WTC11 (cell line): ENCODE measurements around the gene RASA2. TPM values are rescaled to one million over a fixed set of nuclear protein-coding genes. Genes with fewer than 3 reads are reported as not detected.

Experiments
- ATAC-seq: fragments of 200-7000 bp; cut with Tn5 transposase; 2 replicates; pipeline ENCODE4 v1.10.0; 2021; ENCODE audit warnings: mild to moderate bottlenecking, moderate library complexity
- CTCF ChIA-PET: fragments of 300-600 bp; sonication (Branson Sonifier 250); formaldehyde crosslinking; loops from one replicate; lab custom pipeline; 2021; ENCODE audit warnings: antibody characterized with exemption; lab: Charles Lee
- POLR2A ChIA-PET: fragments of 350-600 bp; sonication (Branson Sonifier 250); formaldehyde crosslinking; loops from one replicate; lab custom pipeline; 2021; ENCODE audit warnings: antibody characterized with exemption; lab: Charles Lee
- DNase-seq: peaks from one replicate; pipeline ENCODE4 v3.0.0; 2021; ENCODE audit warnings: low spot score
- H3K27ac Mint-ChIP-seq: 2 replicates; pipeline ENCODE4 v1.8.0; 2021; ENCODE audit warnings: mixed read lengths
- H3K27me3 Mint-ChIP-seq: 2 replicates; pipeline ENCODE4 v1.8.0; 2021; ENCODE audit warnings: low read depth, mild to moderate bottlenecking, moderate library complexity, mixed read lengths
- H3K36me3 Mint-ChIP-seq: 2 replicates; pipeline ENCODE4 v1.8.0; 2021; ENCODE audit warnings: mixed read lengths
- H3K4me1 Mint-ChIP-seq: 2 replicates; pipeline ENCODE4 v1.8.0; 2022; ENCODE audit warnings: mixed read lengths
- H3K4me3 Mint-ChIP-seq: 2 replicates; pipeline ENCODE4 v1.8.0; 2021; ENCODE audit warnings: mild to moderate bottlenecking, moderate library complexity, mixed read lengths
- H3K9me3 Mint-ChIP-seq: 2 replicates; pipeline ENCODE4 v1.8.0; 2021; ENCODE audit warnings: mixed read lengths
- EMX1 ChIP-seq: fragments of 250-450 bp; sonication (Bioruptor Pico); IDR thresholded peaks from 2 replicates; pipeline ENCODE4 v1.8.0; 2021; ENCODE audit warnings: mild to moderate bottlenecking
- ESRRA ChIP-seq: sonication (generic); formaldehyde crosslinking; IDR thresholded peaks from 2 replicates; pipeline ENCODE4 v1.8.1; 2022; ENCODE audit warnings: mild to moderate bottlenecking, missing genetic modification reagents, borderline replicate concordance
- FOXP1 ChIP-seq: sonication (generic); formaldehyde crosslinking; IDR thresholded peaks from 2 replicates; pipeline ENCODE4 v1.8.0; 2022; ENCODE audit warnings: missing genetic modification reagents, mild to moderate bottlenecking, moderate library complexity, borderline replicate concordance
- GTF2I ChIP-seq: fragments of 250-450 bp; sonication (Bioruptor Pico); conservative IDR thresholded peaks from 2 replicates; pipeline ENCODE4 v1.4.0; 2021; ENCODE audit warnings: mild to moderate bottlenecking
- IRF2 ChIP-seq: sonication (generic); formaldehyde crosslinking; IDR thresholded peaks from 2 replicates; pipeline ENCODE4 v1.8.0; 2022; ENCODE audit warnings: low read depth, missing genetic modification reagents, borderline replicate concordance
- MYBL2 ChIP-seq: sonication (generic); formaldehyde crosslinking; IDR thresholded peaks from 2 replicates; pipeline ENCODE4 v1.8.1; 2023; ENCODE audit warnings: mild to moderate bottlenecking, moderate library complexity, missing genetic modification reagents
- NFE2L1 ChIP-seq: sonication (generic); formaldehyde crosslinking; IDR thresholded peaks from 2 replicates; pipeline ENCODE4 v1.8.1; 2023; ENCODE audit warnings: missing genetic modification reagents
- NR1H2 ChIP-seq: sonication (generic); formaldehyde crosslinking; IDR thresholded peaks from 2 replicates; pipeline ENCODE4 v1.9.0; 2021; ENCODE audit warnings: mild to moderate bottlenecking, moderate library complexity, missing genetic modification reagents
- PRRX2 ChIP-seq: fragments of 250-450 bp; sonication (Bioruptor Pico); IDR thresholded peaks from 2 replicates; pipeline ENCODE4 v1.8.0; 2021; ENCODE audit warnings: mild to moderate bottlenecking
- RORB ChIP-seq: fragments of 250-450 bp; sonication (Bioruptor Pico); IDR thresholded peaks from 2 replicates; pipeline ENCODE4 v1.9.0; 2021; ENCODE audit warnings: mild to moderate bottlenecking
- TCF7 ChIP-seq: sonication (generic); formaldehyde crosslinking; IDR thresholded peaks from 2 replicates; pipeline ENCODE4 v1.8.0; 2022; ENCODE audit warnings: mild to moderate bottlenecking, low read depth, missing genetic modification reagents, moderate library complexity
- ZBTB21 ChIP-seq: sonication (generic); formaldehyde crosslinking; IDR thresholded peaks from 2 replicates; pipeline ENCODE4 v1.8.1; 2023; ENCODE audit warnings: mild to moderate bottlenecking, missing genetic modification reagents, borderline replicate concordance
- ZNF121 ChIP-seq: sonication (generic); formaldehyde crosslinking; IDR thresholded peaks from 2 replicates; pipeline ENCODE4 v1.8.0; 2023; ENCODE audit warnings: missing genetic modification reagents
- ZNF396 ChIP-seq: fragments of 250-450 bp; sonication (Bioruptor Pico); IDR thresholded peaks from 2 replicates; pipeline ENCODE4 v1.8.0; 2021; ENCODE audit warnings: mild to moderate bottlenecking, moderate library complexity, borderline replicate concordance
- ZNF416 ChIP-seq: fragments of 250-450 bp; sonication (Bioruptor Pico); IDR thresholded peaks from 2 replicates; pipeline ENCODE4 v1.9.0; 2021; ENCODE audit warnings: mild to moderate bottlenecking, inconsistent platforms
- total RNA-seq: library from RNA; stranded (reverse); gene quantifications from 3 replicates; pipeline ENCODE4 v1.2.3, GENCODE V29; 2021
- TF ChIP-seq, protein P1 (sequence below): sonication (generic); formaldehyde crosslinking; IDR thresholded peaks from 2 replicates; pipeline ENCODE4 v1.8.1; 2023; ENCODE audit warnings: mild to moderate bottlenecking, missing genetic modification reagents
- TF ChIP-seq, protein P2 (sequence below): fragments of 250-450 bp; sonication (Bioruptor Pico); IDR thresholded peaks from 2 replicates; pipeline ENCODE4 v1.9.0; 2021; ENCODE audit warnings: mild to moderate bottlenecking
- TF ChIP-seq, protein P3 (sequence below): sonication (generic); formaldehyde crosslinking; IDR thresholded peaks from 2 replicates; pipeline ENCODE4 v1.8.1; 2022; ENCODE audit warnings: missing genetic modification reagents, borderline replicate concordance
- TF ChIP-seq, protein P4 (sequence below): sonication (generic); formaldehyde crosslinking; IDR thresholded peaks from 2 replicates; pipeline ENCODE4 v1.8.0; 2022; ENCODE audit warnings: mild to moderate bottlenecking, missing genetic modification reagents
- TF ChIP-seq, protein P5 (sequence below): sonication (generic); formaldehyde crosslinking; conservative IDR thresholded peaks from 2 replicates; pipeline ENCODE4 v1.8.1; 2023; ENCODE audit warnings: mild to moderate bottlenecking, low read depth, missing genetic modification reagents, moderate library complexity
- TF ChIP-seq, protein P6 (sequence below): sonication (generic); formaldehyde crosslinking; IDR thresholded peaks from 2 replicates; pipeline ENCODE4 v1.8.0; 2022; ENCODE audit warnings: mild to moderate bottlenecking, missing genetic modification reagents
- TF ChIP-seq, protein P7 (sequence below): fragments of 250-450 bp; sonication (Bioruptor Pico); IDR thresholded peaks from 2 replicates; pipeline ENCODE4 v1.9.0; 2021; ENCODE audit warnings: mild to moderate bottlenecking

RASA2 gene
- total RNA-seq, 1 experiment from 2014 or later = 13.9 TPM

DNA sequence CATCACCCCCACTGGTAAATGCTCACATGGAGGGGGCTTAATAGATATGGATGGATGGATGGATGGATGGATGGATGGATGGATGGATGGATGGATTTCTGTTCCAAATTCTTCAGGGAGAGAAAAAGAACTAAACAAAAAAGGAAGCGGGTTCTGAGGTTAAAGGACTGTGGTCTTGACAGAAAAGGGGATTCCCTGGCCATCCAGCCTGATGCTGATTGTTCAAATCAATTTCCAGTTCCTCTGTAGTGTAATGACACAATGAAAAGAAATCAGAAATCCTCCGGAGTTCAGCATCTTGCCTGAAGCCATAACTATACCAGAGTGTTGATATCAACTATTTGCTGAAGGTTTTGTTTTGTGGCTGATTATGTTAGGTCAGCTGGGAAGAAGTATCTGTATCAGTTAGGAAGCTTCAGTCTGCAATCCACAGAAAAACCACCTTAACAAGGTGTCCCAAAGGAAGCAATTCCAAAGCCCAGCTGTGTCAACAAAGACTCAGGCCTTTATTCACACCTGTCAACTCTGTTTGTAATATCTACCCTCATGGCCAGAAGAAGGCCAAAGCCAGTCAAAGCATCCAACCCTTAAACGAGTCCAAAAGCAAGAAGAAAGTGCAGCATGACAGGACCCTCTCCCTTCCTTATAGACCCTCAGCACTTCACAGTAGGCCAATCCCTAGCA is 24.5 kb upstream of the RASA2 start (continued):
- no peak for TF ChIP-seq ESRRA
- no peak for TF ChIP-seq RORB
- no peak for TF ChIP-seq NR1H2 (CRISPR knock-in tag)

DNA sequence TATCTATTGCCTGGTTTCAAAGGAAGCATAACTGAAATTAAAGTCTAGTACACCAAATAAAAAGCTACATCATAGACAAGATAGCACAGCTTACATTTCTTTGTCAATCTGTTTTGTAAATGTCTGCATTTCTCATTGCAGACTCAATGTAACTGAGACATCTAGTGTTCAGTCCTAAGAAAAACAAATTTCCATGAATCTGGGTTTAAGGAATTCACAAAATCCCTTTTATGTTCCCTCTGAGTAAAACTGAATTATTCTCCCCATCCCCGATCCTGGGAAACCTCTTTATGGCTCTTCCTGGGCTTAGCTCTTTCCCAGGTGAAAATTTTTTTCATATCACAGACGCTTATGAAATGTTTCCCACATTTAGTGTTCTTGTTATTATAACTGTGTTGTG is 21.6 kb upstream of the RASA2 start:
- H3K4me1 Mint-ChIP-seq = no peaks in the 10 kb centered on the region
- ChIA-PET POLR2A (no interaction called here), CTCF (interaction anchor here (1.0 to 2.2 kb wide), 6 partner anchors 11 to 161 kb away, joined by 3 to 6 read pairs (median 4); no protein-coding TSS in a partner anchor)
- TF ChIP-seq ZNF396 (no peak), NFE2L1 (CRISPR knock-in tag) (no peak), MYBL2 (CRISPR knock-in tag) (no peak), GTF2I (CRISPR knock-in tag) (no peak), ZNF416 (no peak), FOXP1 (CRISPR knock-in tag) (no peak), PRRX2 (no peak), IRF2 (CRISPR knock-in tag) (no peak), EMX1 (CRISPR knock-in tag) (no peak), ZNF121 (CRISPR knock-in tag) (no peak), TCF7 (CRISPR knock-in tag) (no peak), ZBTB21 (no peak)
- TF ChIP-seq, protein P1, sequence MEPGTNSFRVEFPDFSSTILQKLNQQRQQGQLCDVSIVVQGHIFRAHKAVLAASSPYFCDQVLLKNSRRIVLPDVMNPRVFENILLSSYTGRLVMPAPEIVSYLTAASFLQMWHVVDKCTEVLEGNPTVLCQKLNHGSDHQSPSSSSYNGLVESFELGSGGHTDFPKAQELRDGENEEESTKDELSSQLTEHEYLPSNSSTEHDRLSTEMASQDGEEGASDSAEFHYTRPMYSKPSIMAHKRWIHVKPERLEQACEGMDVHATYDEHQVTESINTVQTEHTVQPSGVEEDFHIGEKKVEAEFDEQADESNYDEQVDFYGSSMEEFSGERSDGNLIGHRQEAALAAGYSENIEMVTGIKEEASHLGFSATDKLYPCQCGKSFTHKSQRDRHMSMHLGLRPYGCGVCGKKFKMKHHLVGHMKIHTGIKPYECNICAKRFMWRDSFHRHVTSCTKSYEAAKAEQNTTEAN (CRISPR knock-in tag) = no peak
- TF ChIP-seq, protein P2, sequence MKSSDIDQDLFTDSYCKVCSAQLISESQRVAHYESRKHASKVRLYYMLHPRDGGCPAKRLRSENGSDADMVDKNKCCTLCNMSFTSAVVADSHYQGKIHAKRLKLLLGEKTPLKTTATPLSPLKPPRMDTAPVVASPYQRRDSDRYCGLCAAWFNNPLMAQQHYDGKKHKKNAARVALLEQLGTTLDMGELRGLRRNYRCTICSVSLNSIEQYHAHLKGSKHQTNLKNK (CRISPR knock-in tag) = no peak
- TF ChIP-seq, protein P3, sequence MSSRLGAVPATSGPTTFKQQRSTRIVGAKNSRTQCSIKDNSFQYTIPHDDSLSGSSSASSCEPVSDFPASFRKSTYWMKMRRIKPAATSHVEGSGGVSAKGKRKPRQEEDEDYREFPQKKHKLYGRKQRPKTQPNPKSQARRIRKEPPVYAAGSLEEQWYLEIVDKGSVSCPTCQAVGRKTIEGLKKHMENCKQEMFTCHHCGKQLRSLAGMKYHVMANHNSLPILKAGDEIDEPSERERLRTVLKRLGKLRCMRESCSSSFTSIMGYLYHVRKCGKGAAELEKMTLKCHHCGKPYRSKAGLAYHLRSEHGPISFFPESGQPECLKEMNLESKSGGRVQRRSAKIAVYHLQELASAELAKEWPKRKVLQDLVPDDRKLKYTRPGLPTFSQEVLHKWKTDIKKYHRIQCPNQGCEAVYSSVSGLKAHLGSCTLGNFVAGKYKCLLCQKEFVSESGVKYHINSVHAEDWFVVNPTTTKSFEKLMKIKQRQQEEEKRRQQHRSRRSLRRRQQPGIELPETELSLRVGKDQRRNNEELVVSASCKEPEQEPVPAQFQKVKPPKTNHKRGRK (CRISPR knock-in tag) = no peak
- TF ChIP-seq, protein P4, sequence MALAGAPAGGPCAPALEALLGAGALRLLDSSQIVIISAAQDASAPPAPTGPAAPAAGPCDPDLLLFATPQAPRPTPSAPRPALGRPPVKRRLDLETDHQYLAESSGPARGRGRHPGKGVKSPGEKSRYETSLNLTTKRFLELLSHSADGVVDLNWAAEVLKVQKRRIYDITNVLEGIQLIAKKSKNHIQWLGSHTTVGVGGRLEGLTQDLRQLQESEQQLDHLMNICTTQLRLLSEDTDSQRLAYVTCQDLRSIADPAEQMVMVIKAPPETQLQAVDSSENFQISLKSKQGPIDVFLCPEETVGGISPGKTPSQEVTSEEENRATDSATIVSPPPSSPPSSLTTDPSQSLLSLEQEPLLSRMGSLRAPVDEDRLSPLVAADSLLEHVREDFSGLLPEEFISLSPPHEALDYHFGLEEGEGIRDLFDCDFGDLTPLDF (CRISPR knock-in tag) = no peak
- TF ChIP-seq, protein P5, sequence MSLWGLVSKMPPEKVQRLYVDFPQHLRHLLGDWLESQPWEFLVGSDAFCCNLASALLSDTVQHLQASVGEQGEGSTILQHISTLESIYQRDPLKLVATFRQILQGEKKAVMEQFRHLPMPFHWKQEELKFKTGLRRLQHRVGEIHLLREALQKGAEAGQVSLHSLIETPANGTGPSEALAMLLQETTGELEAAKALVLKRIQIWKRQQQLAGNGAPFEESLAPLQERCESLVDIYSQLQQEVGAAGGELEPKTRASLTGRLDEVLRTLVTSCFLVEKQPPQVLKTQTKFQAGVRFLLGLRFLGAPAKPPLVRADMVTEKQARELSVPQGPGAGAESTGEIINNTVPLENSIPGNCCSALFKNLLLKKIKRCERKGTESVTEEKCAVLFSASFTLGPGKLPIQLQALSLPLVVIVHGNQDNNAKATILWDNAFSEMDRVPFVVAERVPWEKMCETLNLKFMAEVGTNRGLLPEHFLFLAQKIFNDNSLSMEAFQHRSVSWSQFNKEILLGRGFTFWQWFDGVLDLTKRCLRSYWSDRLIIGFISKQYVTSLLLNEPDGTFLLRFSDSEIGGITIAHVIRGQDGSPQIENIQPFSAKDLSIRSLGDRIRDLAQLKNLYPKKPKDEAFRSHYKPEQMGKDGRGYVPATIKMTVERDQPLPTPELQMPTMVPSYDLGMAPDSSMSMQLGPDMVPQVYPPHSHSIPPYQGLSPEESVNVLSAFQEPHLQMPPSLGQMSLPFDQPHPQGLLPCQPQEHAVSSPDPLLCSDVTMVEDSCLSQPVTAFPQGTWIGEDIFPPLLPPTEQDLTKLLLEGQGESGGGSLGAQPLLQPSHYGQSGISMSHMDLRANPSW (CRISPR knock-in tag) = no peak
- TF ChIP-seq, protein P6, sequence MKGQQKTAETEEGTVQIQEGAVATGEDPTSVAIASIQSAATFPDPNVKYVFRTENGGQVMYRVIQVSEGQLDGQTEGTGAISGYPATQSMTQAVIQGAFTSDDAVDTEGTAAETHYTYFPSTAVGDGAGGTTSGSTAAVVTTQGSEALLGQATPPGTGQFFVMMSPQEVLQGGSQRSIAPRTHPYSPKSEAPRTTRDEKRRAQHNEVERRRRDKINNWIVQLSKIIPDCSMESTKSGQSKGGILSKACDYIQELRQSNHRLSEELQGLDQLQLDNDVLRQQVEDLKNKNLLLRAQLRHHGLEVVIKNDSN = no peak
- TF ChIP-seq, protein P7, sequence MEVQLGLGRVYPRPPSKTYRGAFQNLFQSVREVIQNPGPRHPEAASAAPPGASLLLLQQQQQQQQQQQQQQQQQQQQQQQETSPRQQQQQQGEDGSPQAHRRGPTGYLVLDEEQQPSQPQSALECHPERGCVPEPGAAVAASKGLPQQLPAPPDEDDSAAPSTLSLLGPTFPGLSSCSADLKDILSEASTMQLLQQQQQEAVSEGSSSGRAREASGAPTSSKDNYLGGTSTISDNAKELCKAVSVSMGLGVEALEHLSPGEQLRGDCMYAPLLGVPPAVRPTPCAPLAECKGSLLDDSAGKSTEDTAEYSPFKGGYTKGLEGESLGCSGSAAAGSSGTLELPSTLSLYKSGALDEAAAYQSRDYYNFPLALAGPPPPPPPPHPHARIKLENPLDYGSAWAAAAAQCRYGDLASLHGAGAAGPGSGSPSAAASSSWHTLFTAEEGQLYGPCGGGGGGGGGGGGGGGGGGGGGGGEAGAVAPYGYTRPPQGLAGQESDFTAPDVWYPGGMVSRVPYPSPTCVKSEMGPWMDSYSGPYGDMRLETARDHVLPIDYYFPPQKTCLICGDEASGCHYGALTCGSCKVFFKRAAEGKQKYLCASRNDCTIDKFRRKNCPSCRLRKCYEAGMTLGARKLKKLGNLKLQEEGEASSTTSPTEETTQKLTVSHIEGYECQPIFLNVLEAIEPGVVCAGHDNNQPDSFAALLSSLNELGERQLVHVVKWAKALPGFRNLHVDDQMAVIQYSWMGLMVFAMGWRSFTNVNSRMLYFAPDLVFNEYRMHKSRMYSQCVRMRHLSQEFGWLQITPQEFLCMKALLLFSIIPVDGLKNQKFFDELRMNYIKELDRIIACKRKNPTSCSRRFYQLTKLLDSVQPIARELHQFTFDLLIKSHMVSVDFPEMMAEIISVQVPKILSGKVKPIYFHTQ (CRISPR knock-in tag) = no peak
- no peaks in the 10 kb centered on the region for H3K36me3 Mint-ChIP-seq
- H3K4me3 Mint-ChIP-seq = no peak overlapping the region
- no peak overlapping the region for H3K27ac Mint-ChIP-seq
- ATAC-seq (no peak), DNase-seq (no peak)
- H3K9me3 Mint-ChIP-seq = peaks cover 20% of the 10 kb centered on the region
- H3K27me3 Mint-ChIP-seq = no peaks in the 10 kb centered on the region
